Middle frontal gyrus (tissue), 1 donor: ENCODE measurements around the gene RAP1A.
"Not testable (repeated sequence)": the region's sequence is repeated elsewhere in the genome, so short reads cannot be mapped to it uniquely, and the experiment has no call there.

Experiments used
- DNase-seq: peaks from one replicate; pipeline ENCODE4 v3.0.0-alpha.2; 2015; ENCODE audit warnings: low spot score; ENCODE audit errors: extremely low spot score

RAP1A gene

GRCh38 chr1:111629190-111629954 lies 9.8 kb downstream of the RAP1A start:
- no peak for DNase-seq

DNA sequence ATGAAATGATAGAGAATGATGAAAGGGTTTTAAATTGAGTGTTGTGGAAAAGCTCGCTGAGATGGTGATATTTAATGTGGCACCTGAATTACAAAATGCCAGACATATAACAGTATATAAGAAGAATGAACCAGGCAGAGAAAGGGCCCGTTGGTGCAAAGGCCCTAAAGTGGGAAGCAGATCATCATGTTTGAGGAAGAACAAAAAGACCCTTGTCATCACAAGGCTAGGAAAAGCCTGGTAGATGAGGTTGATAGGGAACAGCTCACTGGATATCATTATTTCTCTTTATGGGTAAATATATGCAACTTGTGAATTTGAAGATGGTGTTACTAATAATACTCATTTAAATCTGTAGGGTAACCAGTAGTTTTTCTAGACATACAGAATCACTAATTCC lies 11.0 kb downstream of the RAP1A start:
- DNase-seq = no peak

DNA sequence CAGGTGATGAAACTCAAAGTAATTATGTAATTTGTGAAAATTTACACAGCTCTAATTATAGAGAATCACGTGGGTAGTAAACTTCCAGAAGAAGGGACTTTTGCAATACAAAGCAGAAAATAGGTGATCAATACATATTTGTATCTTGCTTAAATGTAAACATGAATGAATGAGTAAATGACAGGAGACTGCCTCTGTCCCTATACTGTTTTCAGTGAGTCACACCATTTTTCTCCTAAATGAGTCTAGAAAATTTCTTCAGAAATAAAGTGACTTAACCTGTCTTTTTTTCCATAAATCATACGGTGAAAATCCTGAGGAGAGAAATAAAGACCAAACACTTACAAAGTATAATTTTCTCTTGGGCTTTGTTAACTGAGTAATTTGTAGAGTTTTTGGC lies 11.9 kb downstream of the RAP1A start:
- no peak for DNase-seq

DNA sequence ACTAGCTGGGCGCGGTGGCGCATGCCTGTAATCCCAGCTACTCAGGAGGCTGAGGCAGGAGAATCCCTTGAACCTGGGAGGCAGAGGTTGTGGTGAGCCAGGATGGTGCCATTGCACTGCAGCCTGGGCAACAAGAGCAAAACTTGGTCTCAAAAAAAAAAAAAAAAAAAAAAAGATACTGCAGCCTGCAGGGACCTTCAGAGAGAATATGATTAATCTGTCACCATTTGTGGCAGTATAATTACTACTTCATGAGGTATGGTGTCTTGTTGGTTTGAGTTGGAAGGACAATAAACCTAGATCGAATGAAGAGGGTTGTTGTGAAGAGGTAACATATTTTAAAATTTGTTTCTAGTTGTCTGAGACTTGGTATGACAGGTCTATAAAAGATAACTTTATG lies 13.2 kb downstream of the RAP1A start:
- not testable (repeated sequence) for DNase-seq

DNA sequence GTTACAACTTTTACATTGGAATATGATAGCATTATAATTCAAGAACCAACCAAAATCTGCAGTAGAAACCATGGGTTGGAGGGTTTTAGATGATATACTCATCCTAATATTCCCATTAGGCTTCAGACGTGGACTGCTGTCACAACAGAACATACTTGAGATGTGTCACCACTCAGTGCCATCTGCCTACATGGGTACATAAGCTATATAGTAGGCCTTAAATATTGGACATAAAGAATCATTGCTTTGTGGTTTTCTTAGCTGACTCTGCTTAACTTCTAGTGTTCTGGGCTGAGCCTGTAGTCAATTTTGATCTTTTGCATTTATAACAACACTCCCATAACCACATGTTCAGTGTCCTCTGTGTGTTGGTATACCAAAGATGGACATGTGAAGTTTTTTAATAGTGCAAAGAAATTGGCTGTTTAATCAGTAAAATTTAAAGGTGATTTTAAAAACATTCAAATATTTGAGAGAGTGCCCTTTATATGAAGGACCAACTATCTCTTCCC lies 14.2 kb downstream of the RAP1A start:
- no peak for DNase-seq

GRCh38 chr1:111635324-111636009 lies 15.9 kb downstream of the RAP1A start:
- no peak for DNase-seq

DNA sequence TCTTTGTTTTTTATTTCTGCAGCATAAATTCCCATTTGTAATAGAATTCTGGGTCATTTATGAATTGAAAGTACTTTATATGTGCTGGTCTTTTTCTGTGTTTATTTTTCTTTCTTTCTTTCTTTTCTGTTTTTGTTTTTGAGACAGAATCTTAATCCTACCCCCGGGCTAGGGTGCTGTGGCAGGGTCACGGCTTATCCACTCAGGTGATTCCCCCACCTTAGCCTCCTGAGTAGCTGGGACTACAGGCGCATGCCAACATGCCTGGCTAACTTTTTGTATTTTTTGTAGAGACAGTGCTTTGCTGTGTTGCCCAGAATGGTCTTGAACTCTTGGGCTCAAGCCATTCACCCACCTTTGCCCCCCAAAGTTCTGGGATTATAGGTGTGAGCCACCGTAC lies 18.7 kb downstream of the RAP1A start:
- no peak for DNase-seq

GRCh38 chr1:111639602-111640198 lies 20.1 kb downstream of the RAP1A start:
- no peak for DNase-seq

DNA sequence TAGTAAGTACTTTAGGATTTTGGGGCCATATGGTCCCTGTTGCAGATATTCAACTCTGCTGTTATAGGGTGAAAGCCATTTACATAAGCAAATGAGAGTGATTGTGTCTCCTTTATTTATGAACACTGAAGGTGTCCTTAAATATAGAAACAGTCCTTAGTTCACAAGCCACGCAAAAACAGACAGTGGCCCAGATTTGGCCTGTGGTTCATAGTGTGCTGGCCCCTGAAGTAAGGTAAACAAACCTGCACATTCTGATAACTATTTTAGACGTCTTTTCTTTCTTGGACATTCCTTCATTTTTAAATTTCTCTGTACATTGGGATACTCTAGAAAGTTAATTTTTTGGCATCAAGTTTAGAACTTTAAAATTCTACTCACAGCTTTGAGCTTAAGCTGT lies 23.5 kb downstream of the RAP1A start:
- no peak for DNase-seq

- DNase-seq = no peak
Measured at GRCh38 chr1:111643696-111644095, 24.1 kb downstream of the RAP1A start.

GRCh38 chr1:111644506-111644905 lies 24.9 kb downstream of the RAP1A start:
- DNase-seq = no peak

- DNase-seq = no peak
Measured at GRCh38 chr1:111647736-111648135, 28.1 kb downstream of the RAP1A start.

DNA sequence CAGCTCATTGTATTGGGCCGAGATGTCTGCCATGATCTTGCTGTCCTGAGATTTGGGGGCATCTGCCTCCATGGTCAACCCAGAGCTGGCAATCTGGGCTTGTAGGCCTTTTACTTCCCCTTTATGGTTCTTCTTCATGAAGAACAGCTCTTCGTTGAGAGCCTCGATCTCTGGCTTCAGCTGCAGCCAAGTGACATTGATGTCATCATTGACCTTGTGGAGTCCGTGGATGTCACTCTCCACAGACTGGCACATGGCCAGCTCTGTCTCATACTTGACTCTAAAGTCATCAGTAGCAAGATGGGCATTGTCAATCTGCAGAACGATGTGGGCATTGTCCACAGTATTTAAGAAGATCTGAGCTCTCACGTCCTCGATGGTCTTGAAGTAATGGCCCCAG lies 29.2 kb downstream of the RAP1A start:
- no peak for DNase-seq

- no peak for DNase-seq
Measured at GRCh38 chr1:111649227-111649626, 29.6 kb downstream of the RAP1A start.

DNA sequence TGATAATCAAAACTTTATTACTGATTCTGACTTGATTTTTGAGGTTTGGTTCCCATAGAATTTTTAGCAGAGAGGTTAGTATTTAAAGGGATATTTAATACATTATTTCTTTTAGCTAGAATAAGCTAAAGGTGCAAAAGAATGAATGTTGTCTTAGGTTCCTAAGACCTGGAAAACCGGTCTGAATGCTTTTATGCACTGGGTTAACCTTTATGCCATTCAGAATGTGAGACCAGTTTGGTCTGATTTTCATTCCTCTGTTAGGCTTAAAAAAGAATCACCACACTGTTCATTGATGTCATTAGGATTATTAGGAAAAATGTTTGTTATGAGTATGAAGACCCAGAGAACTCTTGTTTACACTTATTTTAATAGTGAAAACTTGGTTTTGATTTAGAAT lies 30.1 kb downstream of the RAP1A start:
- DNase-seq = no peak

- no peak for DNase-seq
Measured at GRCh38 chr1:111653709-111654108, 34.1 kb downstream of the RAP1A start.

GRCh38 chr1:111654839-111655238 lies 35.2 kb downstream of the RAP1A start:
- no peak for DNase-seq

DNA sequence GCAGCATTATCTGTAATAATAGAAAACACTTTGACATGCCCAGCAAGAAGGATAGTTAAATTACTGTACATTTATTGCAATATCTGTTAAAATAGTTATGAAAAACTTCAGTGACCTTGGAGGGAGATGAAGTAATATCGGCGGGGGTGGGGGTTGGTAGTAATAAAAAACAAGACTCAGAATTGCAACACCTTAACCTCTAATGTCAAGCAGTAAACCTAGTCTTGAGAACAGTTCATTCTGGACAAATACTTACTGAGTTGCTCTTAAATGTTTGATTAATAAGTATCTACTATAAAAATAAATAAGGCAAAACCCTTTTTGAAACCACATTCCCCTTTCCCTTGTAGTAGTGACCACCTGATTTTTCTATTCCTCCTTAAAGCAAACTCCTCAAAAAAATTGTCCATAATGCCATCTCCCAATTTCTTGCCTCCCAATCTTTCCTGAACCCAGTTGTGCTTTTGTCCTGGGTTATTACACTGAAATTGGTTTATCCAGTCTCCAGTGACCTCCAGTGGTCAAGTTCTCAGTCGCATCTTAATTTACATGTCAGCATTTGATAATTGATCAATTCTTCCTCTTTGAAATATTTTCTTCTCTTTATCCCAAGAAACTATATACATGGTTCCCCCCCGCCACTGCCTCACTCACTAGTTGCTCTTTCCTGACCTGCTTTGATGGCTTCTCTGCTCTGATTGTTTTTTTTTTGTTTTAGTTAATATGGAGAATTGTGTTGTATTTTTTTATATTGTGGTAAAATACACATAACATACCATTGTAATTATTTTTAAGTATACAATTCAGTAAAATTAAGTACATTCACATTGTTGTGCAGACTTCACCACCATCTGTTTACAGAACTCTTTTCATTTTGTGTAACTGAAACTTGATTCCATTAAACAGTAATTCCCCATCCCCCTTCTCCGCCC lies 36.8 kb downstream of the RAP1A start:
- DNase-seq = no peak

GRCh38 chr1:111658622-111659021 lies 39.0 kb downstream of the RAP1A start:
- DNase-seq = no peak

GRCh38 chr1:111660204-111661150 lies 40.9 kb downstream of the RAP1A start:
- DNase-seq = no peak
